ENCODE data around the gene DNAH2. TPM values are rescaled to one million over a fixed set of nuclear protein-coding genes. Genes with fewer than 3 reads are reported as not detected.
A peak's percentile ranks its signal among the peaks of the same experiment; 100 is the strongest.

The DNAH2 gene
- total and polyA plus RNA-seq, 9 of the 15 experiments (the other 6 are each of a cell fraction or from before 2014, with no cell fraction given), result 0.03 TPM; not detected in 8

- Histone ChIP-seq H3K9me3 (replicated peaks; ENCODE audit: control insufficient read depth, insufficient read depth, low read depth, low read length) (no peaks in the 10 kb centered on the region), H3K4me1 (replicated peaks in 1 of 2; ENCODE audit: control insufficient read depth in 2 of 2, insufficient read depth in 2 of 2, low read length in 2 of 2) (peaks cover 18 to 31% of the 10 kb centered on the region in 2 experiments), H3K36me3 (ENCODE audit: control insufficient read depth, insufficient read depth, low read length) (peaks cover 36% of the 10 kb centered on the region; the same call in 2 of the 3 replicates), H2AFZ (ENCODE audit: low read depth, low read length) (no peak overlapping the region), H4K20me1 (replicated peaks; ENCODE audit: control insufficient read depth, insufficient read depth, low read length) (no peaks in the 10 kb centered on the region), H3K27me3 (ENCODE audit: control insufficient read depth in 2 of 2, insufficient read depth in 2 of 2, low read length in 2 of 2) (no peaks in the 10 kb centered on the region), H3K27ac (ENCODE audit: extremely low read depth, low read depth, low read length) (peak overlapping the region; percentile 22; the same call in 1 of the 3 replicates), H3K79me2 (ENCODE audit: control insufficient read depth, insufficient read depth, low read length) (peaks cover 33% of the 10 kb centered on the region), H3K9me1 (ENCODE audit: control insufficient read depth, insufficient read depth, low read length) (no peaks in the 10 kb centered on the region), H3K9ac (ENCODE audit: insufficient read depth in 1 of 2, low read depth in 2 of 2, low read length in 2 of 2) (peak overlapping the region in 1 of 2 experiments; percentile 66; a peak in 2 of 4 replicates), H3K4me2 (ENCODE audit: insufficient read depth, low read length) (peak overlapping the region; percentile 58), H3K4me3 (no peak overlapping the region)
- ATAC-seq (no peak), FAIRE-seq (peak; percentile 62), DNase-seq (ENCODE audit: extremely low read depth in 1 of 4, low spot score in 3 of 4) (no peak)
- intact Hi-C loops (cut with micrococcal nuclease) (no loop called here), in situ Hi-C loops (cut with MboI) (no loop called here)
- WGBS (ENCODE audit: insufficient coverage, low coverage, missing lambda C conversion rate), result 25% methylated on average over 5 of the region's 7 CpGs
- TF ChIP-seq ARID1B (IDR thresholded peaks at IDR 0.05) (peak; percentile 19; the same call in 1 of the 2 replicates), NFIC (IDR thresholded peaks at IDR 0.05) (0 out of 2 replicates have a peak, but pooled peaks have one; percentile 43), CBX1 (IDR thresholded peaks at IDR 0.05; ENCODE audit: low read depth) (no peak), CEBPB (tag; IDR thresholded peaks at IDR 0.05) (0 out of 2 replicates have a peak, but pooled peaks have one; percentile 10), POLR3G (IDR thresholded peaks at IDR 0.05; ENCODE audit: extremely low read depth, insufficient read length, insufficient replicate concordance) (no peak)
- TF ChIP-seq, protein P1, sequence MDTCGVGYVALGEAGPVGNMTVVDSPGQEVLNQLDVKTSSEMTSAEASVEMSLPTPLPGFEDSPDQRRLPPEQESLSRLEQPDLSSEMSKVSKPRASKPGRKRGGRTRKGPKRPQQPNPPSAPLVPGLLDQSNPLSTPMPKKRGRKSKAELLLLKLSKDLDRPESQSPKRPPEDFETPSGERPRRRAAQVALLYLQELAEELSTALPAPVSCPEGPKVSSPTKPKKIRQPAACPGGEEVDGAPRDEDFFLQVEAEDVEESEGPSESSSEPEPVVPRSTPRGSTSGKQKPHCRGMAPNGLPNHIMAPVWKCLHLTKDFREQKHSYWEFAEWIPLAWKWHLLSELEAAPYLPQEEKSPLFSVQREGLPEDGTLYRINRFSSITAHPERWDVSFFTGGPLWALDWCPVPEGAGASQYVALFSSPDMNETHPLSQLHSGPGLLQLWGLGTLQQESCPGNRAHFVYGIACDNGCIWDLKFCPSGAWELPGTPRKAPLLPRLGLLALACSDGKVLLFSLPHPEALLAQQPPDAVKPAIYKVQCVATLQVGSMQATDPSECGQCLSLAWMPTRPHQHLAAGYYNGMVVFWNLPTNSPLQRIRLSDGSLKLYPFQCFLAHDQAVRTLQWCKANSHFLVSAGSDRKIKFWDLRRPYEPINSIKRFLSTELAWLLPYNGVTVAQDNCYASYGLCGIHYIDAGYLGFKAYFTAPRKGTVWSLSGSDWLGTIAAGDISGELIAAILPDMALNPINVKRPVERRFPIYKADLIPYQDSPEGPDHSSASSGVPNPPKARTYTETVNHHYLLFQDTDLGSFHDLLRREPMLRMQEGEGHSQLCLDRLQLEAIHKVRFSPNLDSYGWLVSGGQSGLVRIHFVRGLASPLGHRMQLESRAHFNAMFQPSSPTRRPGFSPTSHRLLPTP (IDR thresholded peaks at IDR 0.05; ENCODE audit: borderline replicate concordance, extremely low read depth, insufficient read length), result no peak
- ChIA-PET POLR2A (interaction anchor here (0.6 kb wide), 1 partner anchor 647 kb away, joined by 4 read pairs; the partner anchor contains the start of gene DVL2), CTCF (ENCODE audit: low intra/inter-chr PET ratio) (no interaction called here)
- BruUV-seq (replicated peaks), result no TSS peak
Observed at GRCh38 chr17:7881276-7882054, 163.9 kb downstream of the DNAH2 start.

Measured in K562 (cell line).